ENCODE results near the gene CAV2.

The CAV2 gene

GRCh38 chr7:116525298-116525912 is 25.9 kb downstream of the CAV2 start:
- no peak for DNase-seq

- no peak for DNase-seq
These were observed 26.6 kb downstream of the CAV2 start for GRCh38 chr7:116525913-116526861.

- DNase-seq, result no peak
These were observed 27.4 kb downstream of the CAV2 start for GRCh38 chr7:116526897-116527296.

GRCh38 chr7:116527521-116527920 is 28.0 kb downstream of the CAV2 start:
- DNase-seq, result no peak

- no peak for DNase-seq
These were observed 28.7 kb downstream of the CAV2 start for GRCh38 chr7:116528008-116528789.

- DNase-seq, result no peak
These were observed 29.7 kb downstream of the CAV2 start for GRCh38 chr7:116529250-116529649.

- DNase-seq, result no peak
These were observed 30.7 kb downstream of the CAV2 start for GRCh38 chr7:116530107-116530820.

GRCh38 chr7:116532102-116532688 is 32.7 kb downstream of the CAV2 start:
- no peak for DNase-seq

GRCh38 chr7:116534790-116535189 is 35.3 kb downstream of the CAV2 start:
- no peak for DNase-seq

- no peak for DNase-seq
These were observed 35.9 kb downstream of the CAV2 start for GRCh38 chr7:116535416-116535815.

- no peak for DNase-seq
These were observed 38.6 kb downstream of the CAV2 start for GRCh38 chr7:116538138-116538537.

GRCh38 chr7:116539879-116540278 is 40.3 kb downstream of the CAV2 start:
- DNase-seq, result no peak

- no peak for DNase-seq
These were observed 41.2 kb downstream of the CAV2 start for GRCh38 chr7:116540743-116541142.

- DNase-seq, result no peak
These were observed 42.4 kb downstream of the CAV2 start for GRCh38 chr7:116541951-116542350.

- DNase-seq, result no peak
These were observed 43.1 kb downstream of the CAV2 start for GRCh38 chr7:116542618-116543017.

- no peak for DNase-seq
These were observed 44.1 kb downstream of the CAV2 start for GRCh38 chr7:116543664-116544063.

GRCh38 chr7:116544487-116544886 is 44.9 kb downstream of the CAV2 start:
- DNase-seq, result no peak

- no peak for DNase-seq
These were observed 46.0 kb downstream of the CAV2 start for GRCh38 chr7:116545411-116545993.

GRCh38 chr7:116546054-116546453 is 46.5 kb downstream of the CAV2 start:
- DNase-seq, result no peak

- DNase-seq, result no peak
These were observed 47.4 kb downstream of the CAV2 start for GRCh38 chr7:116546916-116547315.

GRCh38 chr7:116547347-116547746 is 47.8 kb downstream of the CAV2 start:
- no peak for DNase-seq

- DNase-seq, result no peak
These were observed 49.0 kb downstream of the CAV2 start for GRCh38 chr7:116548506-116548905.
